Measurements from ENCODE around the gene MTA1.

Gene MTA1

GRCh38 chr14:105478398-105479251 is 59.0 kb downstream of the MTA1 start:
- no peak for DNase-seq

- DNase-seq = no peak
Measured at GRCh38 chr14:105479431-105480158, 60.0 kb downstream of the MTA1 start.

- no peak for DNase-seq
Measured at GRCh38 chr14:105480199-105480746, 60.6 kb downstream of the MTA1 start.

GRCh38 chr14:105480807-105481801 is 61.5 kb downstream of the MTA1 start:
- DNase-seq = peak; percentile 95

- peak; percentile 96 for DNase-seq
Measured at GRCh38 chr14:105481886-105482457, 62.3 kb downstream of the MTA1 start.

- DNase-seq = no peak
Measured at GRCh38 chr14:105482486-105483110, 63.0 kb downstream of the MTA1 start.

- no peak for DNase-seq
Measured at GRCh38 chr14:105483300-105484068, 63.9 kb downstream of the MTA1 start.

GRCh38 chr14:105484069-105484996 is 64.7 kb downstream of the MTA1 start:
- DNase-seq = no peak

- DNase-seq = no peak
Measured at GRCh38 chr14:105484997-105485393, 65.4 kb downstream of the MTA1 start.

GRCh38 chr14:105485739-105486162 is 66.1 kb downstream of the MTA1 start:
- peak; percentile 89 for DNase-seq

- DNase-seq = no peak
Measured at GRCh38 chr14:105486163-105486973, 66.7 kb downstream of the MTA1 start, which contains the start of gene CRIP1. TSS of gene CRIP1 (plus strand) at chr14:105486886. CDS start at chr14:105487260, 374 bp downstream.

- no peak for DNase-seq
Measured at GRCh38 chr14:105486974-105487448, 67.4 kb downstream of the MTA1 start.

- DNase-seq = no peak
Measured at GRCh38 chr14:105487449-105487985, 67.9 kb downstream of the MTA1 start.

GRCh38 chr14:105487986-105488777 is 68.6 kb downstream of the MTA1 start:
- DNase-seq = no peak

- DNase-seq = no peak
Measured at GRCh38 chr14:105488781-105489541, 69.3 kb downstream of the MTA1 start.

GRCh38 chr14:105489542-105490266 is 70.1 kb downstream of the MTA1 start:
- DNase-seq = peak; percentile 93
